GM23338 (cell line): ENCODE data around the gene DCBLD1.

Source experiments
- CREB1 ChIP-seq: fragments of 250-450 bp; sonication (Bioruptor Pico); IDR thresholded peaks from 2 replicates; pipeline ENCODE4 v1.5.0; 2020; ENCODE audit warnings: low read depth, mild to moderate bottlenecking, moderate library complexity
- EZH2 ChIP-seq: fragments of 200-600 bp; sonication (generic); IDR thresholded peaks from one replicate; pipeline ENCODE4 v1.8.0; 2017; ENCODE audit warnings: antibody characterized with exemption, mild to moderate bottlenecking, low read depth; ENCODE audit not compliant: unreplicated experiment
- EZH2phosphoT487 ChIP-seq: fragments of 200-600 bp; sonication (generic); IDR thresholded peaks from one replicate; pipeline ENCODE4 v1.8.1; 2018; ENCODE audit warnings: antibody characterized with exemption; ENCODE audit not compliant: unreplicated experiment
- JUNB ChIP-seq: IDR thresholded peaks from one replicate; pipeline ENCODE4 v1.6.1; 2016; ENCODE audit warnings: antibody characterized with exemption; ENCODE audit not compliant: unreplicated experiment
- POLR2AphosphoS5 ChIP-seq: IDR thresholded peaks from 2 replicates; pipeline ENCODE4 v1.6.1; 2016; ENCODE audit warnings: antibody characterized with exemption, low read depth
- REST ChIP-seq: IDR thresholded peaks from one replicate; pipeline ENCODE4 v1.6.1; 2018; ENCODE audit warnings: antibody characterized with exemption; ENCODE audit not compliant: unreplicated experiment
- ZNF114 ChIP-seq: fragments of 250-450 bp; sonication (Bioruptor Pico); IDR thresholded peaks from 2 replicates; pipeline ENCODE4 v1.5.0; 2020; ENCODE audit warnings: mild to moderate bottlenecking, moderate library complexity
- TF ChIP-seq, protein P1 (sequence below), 2 experiments: fragments of 200-600 bp in 1 of 2; sonication (generic) in 1 of 2; conservative IDR thresholded peaks; 2 replicates each; pipeline versions ENCODE4 v1.5.1 to v1.6.1; 2016 to 2017; ENCODE audit warnings: antibody characterized with exemption in 2 of 2, low read depth in 2 of 2, mild to moderate bottlenecking in 2 of 2, moderate library complexity in 1 of 2

GRCh38 chr6:117483004-117483644 lies 650 bp downstream of the DCBLD1 start:
- TF ChIP-seq, protein P1, sequence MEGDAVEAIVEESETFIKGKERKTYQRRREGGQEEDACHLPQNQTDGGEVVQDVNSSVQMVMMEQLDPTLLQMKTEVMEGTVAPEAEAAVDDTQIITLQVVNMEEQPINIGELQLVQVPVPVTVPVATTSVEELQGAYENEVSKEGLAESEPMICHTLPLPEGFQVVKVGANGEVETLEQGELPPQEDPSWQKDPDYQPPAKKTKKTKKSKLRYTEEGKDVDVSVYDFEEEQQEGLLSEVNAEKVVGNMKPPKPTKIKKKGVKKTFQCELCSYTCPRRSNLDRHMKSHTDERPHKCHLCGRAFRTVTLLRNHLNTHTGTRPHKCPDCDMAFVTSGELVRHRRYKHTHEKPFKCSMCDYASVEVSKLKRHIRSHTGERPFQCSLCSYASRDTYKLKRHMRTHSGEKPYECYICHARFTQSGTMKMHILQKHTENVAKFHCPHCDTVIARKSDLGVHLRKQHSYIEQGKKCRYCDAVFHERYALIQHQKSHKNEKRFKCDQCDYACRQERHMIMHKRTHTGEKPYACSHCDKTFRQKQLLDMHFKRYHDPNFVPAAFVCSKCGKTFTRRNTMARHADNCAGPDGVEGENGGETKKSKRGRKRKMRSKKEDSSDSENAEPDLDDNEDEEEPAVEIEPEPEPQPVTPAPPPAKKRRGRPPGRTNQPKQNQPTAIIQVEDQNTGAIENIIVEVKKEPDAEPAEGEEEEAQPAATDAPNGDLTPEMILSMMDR (conservative IDR thresholded peaks at IDR 0.05; ENCODE audit: low read depth in 2 of 2) = no peak
- TF ChIP-seq EZH2 (no peak), POLR2AphosphoS5 (no peak), EZH2phosphoT487 (no peak), CREB1 (CRISPR knock-in tag) (no peak), REST (no peak), JUNB (no peak), ZNF114 (no peak)
